ENCODE measurements around the gene PXDN. TPM values are rescaled to one million over a fixed set of nuclear protein-coding genes. Genes with fewer than 3 reads are reported as not detected.
"Not testable (repeated sequence)": the region's sequence is repeated elsewhere in the genome, so short reads cannot be mapped to it uniquely, and the experiment has no call there.

PXDN gene
- total RNA-seq, 1 donor from 2014 or later, result 150 TPM

- H3K9me3 Mint-ChIP-seq, result peaks cover 11% of the 10 kb centered on the region
- peaks cover 27% of the 10 kb centered on the region for H3K36me3 Mint-ChIP-seq
- TF ChIP-seq CTCF (conservative IDR thresholded peaks at IDR 0.05), result no peak
- H3K4me3 Mint-ChIP-seq, result peak overlapping the region; percentile 45
- H3K4me1 Mint-ChIP-seq (ENCODE audit: unreplicated experiment), result peaks cover 12% of the 10 kb centered on the region
- H3K27me3 Mint-ChIP-seq, result no peaks in the 10 kb centered on the region
- no peak overlapping the region for H3K27ac Mint-ChIP-seq
- no peak for DNase-seq (ENCODE audit: extremely low spot score, unreplicated experiment)
Observed at GRCh38 chr2:1739322-1739957, 4.9 kb downstream of the PXDN start.

- H3K36me3 Mint-ChIP-seq, result peaks cover 27% of the 10 kb centered on the region
- TF ChIP-seq CTCF (conservative IDR thresholded peaks at IDR 0.05), result no peak
- peaks cover 11% of the 10 kb centered on the region for H3K9me3 Mint-ChIP-seq
- no peaks in the 10 kb centered on the region for H3K27me3 Mint-ChIP-seq
- no peak overlapping the region for H3K27ac Mint-ChIP-seq
- no peak overlapping the region for H3K4me3 Mint-ChIP-seq
- H3K4me1 Mint-ChIP-seq (ENCODE audit: unreplicated experiment), result peaks cover 12% of the 10 kb centered on the region
- DNase-seq (ENCODE audit: extremely low spot score, unreplicated experiment), result no peak
Observed at GRCh38 chr2:1738646-1739302, 5.5 kb downstream of the PXDN start.

GRCh38 chr2:1738163-1738562, 6.2 kb downstream of the PXDN start:
- no peak for DNase-seq (ENCODE audit: extremely low spot score, unreplicated experiment)
- H3K4me3 Mint-ChIP-seq, result no peak overlapping the region
- no peak overlapping the region for H3K27ac Mint-ChIP-seq
- peaks cover 11% of the 10 kb centered on the region for H3K9me3 Mint-ChIP-seq
- peaks cover 27% of the 10 kb centered on the region for H3K36me3 Mint-ChIP-seq
- H3K27me3 Mint-ChIP-seq, result no peaks in the 10 kb centered on the region
- H3K4me1 Mint-ChIP-seq (ENCODE audit: unreplicated experiment), result peaks cover 12% of the 10 kb centered on the region
- TF ChIP-seq CTCF (conservative IDR thresholded peaks at IDR 0.05), result no peak

GRCh38 chr2:1736997-1737480, 7.3 kb downstream of the PXDN start:
- Mint-ChIP-seq H3K4me3 (no peak overlapping the region), H3K36me3 (peaks cover 30% of the 10 kb centered on the region), H3K4me1 (ENCODE audit: unreplicated experiment) (peaks cover 12% of the 10 kb centered on the region), H3K27me3 (no peaks in the 10 kb centered on the region), H3K9me3 (peaks cover 11% of the 10 kb centered on the region), H3K27ac (no peak overlapping the region)
- DNase-seq (ENCODE audit: extremely low spot score, unreplicated experiment), result no peak
- TF ChIP-seq CTCF (conservative IDR thresholded peaks at IDR 0.05), result no peak

GRCh38 chr2:1736045-1736444, 8.3 kb downstream of the PXDN start:
- H3K27ac Mint-ChIP-seq, result no peak overlapping the region
- peaks cover 21% of the 10 kb centered on the region for H3K4me1 Mint-ChIP-seq (ENCODE audit: unreplicated experiment)
- no peaks in the 10 kb centered on the region for H3K27me3 Mint-ChIP-seq
- peaks cover 11% of the 10 kb centered on the region for H3K9me3 Mint-ChIP-seq
- H3K36me3 Mint-ChIP-seq, result peaks cover 30% of the 10 kb centered on the region
- no peak overlapping the region for H3K4me3 Mint-ChIP-seq
- no peak for DNase-seq (ENCODE audit: extremely low spot score, unreplicated experiment)
- TF ChIP-seq CTCF (conservative IDR thresholded peaks at IDR 0.05), result no peak

GRCh38 chr2:1733298-1733697, 11.0 kb downstream of the PXDN start:
- Mint-ChIP-seq H3K36me3 (peaks cover 27% of the 10 kb centered on the region), H3K4me1 (ENCODE audit: unreplicated experiment) (peaks cover 43% of the 10 kb centered on the region), H3K9me3 (peaks cover 11% of the 10 kb centered on the region)
- not testable (repeated sequence) for H3K27me3 Mint-ChIP-seq; DNase-seq (ENCODE audit: extremely low spot score, unreplicated experiment); H3K4me3 Mint-ChIP-seq; H3K27ac Mint-ChIP-seq

All from type B pancreatic cell (in vitro differentiated cells).